DOHH2 (cell line): ENCODE results near the gene ZNF653.
A peak's percentile ranks its signal among the peaks of the same experiment; 100 is the strongest.

Experiments
- H3F3A ChIP-seq: fragments of 200-600 bp; sonication (generic), shearing (Covaris generic); 2 replicates; pipeline ENCODE4 v1.6.0; 2016; ENCODE audit warnings: antibody characterized with exemption, mild to moderate bottlenecking; ENCODE audit not compliant: control insufficient read depth, insufficient read depth
- H3K27ac ChIP-seq: fragments of 200-600 bp; sonication (generic); 2 replicates; pipeline ENCODE4 v1.5.1; 2014; ENCODE audit warnings: low read depth, mild to moderate bottlenecking, low read length, moderate library complexity
- H3K27me3 ChIP-seq: fragments of 200-600 bp; sonication (generic); 2 replicates; pipeline ENCODE4 v1.6.1; 2014; ENCODE audit warnings: mild to moderate bottlenecking, low read length, mixed read lengths; ENCODE audit not compliant: control insufficient read depth
- H3K36me3 ChIP-seq: fragments of 200-600 bp; sonication (generic); 2 replicates; pipeline ENCODE4 v1.6.1; 2014; ENCODE audit warnings: mild to moderate bottlenecking, low read length, moderate library complexity, mixed read lengths; ENCODE audit not compliant: control insufficient read depth
- H3K4me1 ChIP-seq: fragments of 200-600 bp; sonication (generic); 2 replicates; pipeline ENCODE4 v1.6.1; 2014; ENCODE audit warnings: mild to moderate bottlenecking, low read length, mixed read lengths; ENCODE audit not compliant: control insufficient read depth
- H3K4me2 ChIP-seq: fragments of 200-600 bp; sonication (generic); 2 replicates; pipeline ENCODE4 v1.6.0; 2014; ENCODE audit warnings: mild to moderate bottlenecking, low read length, moderate library complexity
- H3K4me3 ChIP-seq: fragments of 200-600 bp; sonication (generic); 2 replicates; pipeline ENCODE4 v1.5.1; 2014; ENCODE audit warnings: mild to moderate bottlenecking, low read length, mixed read lengths
- H3K79me2 ChIP-seq: fragments of 200-600 bp; sonication (generic); 2 replicates; pipeline ENCODE4 v1.6.1; 2014; ENCODE audit warnings: mild to moderate bottlenecking, low read length, mixed read lengths; ENCODE audit not compliant: control insufficient read depth
- H3K9me2 ChIP-seq: fragments of 200-600 bp; sonication (generic); replicated peaks from 2 replicates; pipeline ENCODE4 v1.6.1; 2014; ENCODE audit warnings: mild to moderate bottlenecking, low read length, mixed read lengths; ENCODE audit not compliant: control insufficient read depth
- H3K9me3 ChIP-seq: fragments of 200-600 bp; sonication (generic); 2 replicates; pipeline ENCODE4 v1.6.1; 2014; ENCODE audit warnings: antibody characterized with exemption, low read length, mixed read lengths; ENCODE audit not compliant: control insufficient read depth, insufficient read depth
- H4K20me1 ChIP-seq: fragments of 200-600 bp; sonication (generic); 2 replicates; pipeline ENCODE4 v1.6.0; 2014; ENCODE audit warnings: low read depth, mild to moderate bottlenecking, antibody characterized with exemption, low read length, moderate library complexity; ENCODE audit not compliant: control insufficient read depth, insufficient read depth
- EZH2phosphoT487 ChIP-seq: fragments of 200-600 bp; sonication (generic); IDR thresholded peaks from 2 replicates; pipeline ENCODE4 v1.6.1; 2017; ENCODE audit warnings: borderline replicate concordance, mild to moderate bottlenecking, antibody characterized with exemption, low read length, moderate library complexity, mixed read lengths
- TF ChIP-seq, protein P1 (sequence below): fragments of 200-600 bp; sonication (generic); IDR thresholded peaks from one replicate; pipeline ENCODE4 v1.5.1; 2014; ENCODE audit warnings: antibody characterized with exemption, mild to moderate bottlenecking, low read depth, low read length; ENCODE audit not compliant: poor library complexity, severe bottlenecking

Gene ZNF653

DNA sequence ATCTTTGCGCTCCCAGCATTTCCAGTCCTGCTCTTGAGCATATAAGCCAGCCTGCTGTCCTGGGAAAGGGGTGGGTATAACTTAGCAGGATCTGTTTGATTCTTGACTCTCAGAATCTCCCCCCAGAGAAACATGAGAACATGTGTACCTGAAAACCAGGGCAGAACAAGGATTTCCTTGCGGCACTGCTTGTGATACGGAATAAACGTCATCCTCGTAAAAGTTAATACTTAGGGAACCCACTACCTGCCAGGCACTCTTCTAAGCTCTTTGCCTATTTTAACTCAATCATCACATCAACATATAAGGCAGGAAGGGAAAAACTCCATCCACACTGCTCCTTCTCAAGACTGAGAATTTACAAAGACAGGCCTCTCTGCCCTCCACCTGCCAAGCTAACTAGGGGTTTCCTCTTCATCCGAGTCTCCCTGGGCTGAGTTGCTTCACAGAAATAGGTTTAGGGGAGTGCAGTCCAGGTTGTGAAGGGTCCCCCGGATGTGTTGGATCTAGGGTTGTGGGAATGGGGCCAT is 1.1 kb downstream of the ZNF653 start:
- Histone ChIP-seq H3K9me3 (no peaks in the 10 kb centered on the region), H4K20me1 (no peaks in the 10 kb centered on the region), H3K4me1 (peaks cover 25% of the 10 kb centered on the region), H3K4me3 (peak overlapping the region; percentile 90), H3K27ac (no peak overlapping the region), H3K36me3 (peaks cover 12% of the 10 kb centered on the region), H3K4me2 (peak overlapping the region; percentile 92), H3K9me2 (no peaks in the 10 kb centered on the region), H3K79me2 (peaks cover 34% of the 10 kb centered on the region), H3F3A (peaks cover 5% of the 10 kb centered on the region; the same call in 1 of the 2 replicates), H3K27me3 (no peaks in the 10 kb centered on the region)
- TF ChIP-seq, protein P1, sequence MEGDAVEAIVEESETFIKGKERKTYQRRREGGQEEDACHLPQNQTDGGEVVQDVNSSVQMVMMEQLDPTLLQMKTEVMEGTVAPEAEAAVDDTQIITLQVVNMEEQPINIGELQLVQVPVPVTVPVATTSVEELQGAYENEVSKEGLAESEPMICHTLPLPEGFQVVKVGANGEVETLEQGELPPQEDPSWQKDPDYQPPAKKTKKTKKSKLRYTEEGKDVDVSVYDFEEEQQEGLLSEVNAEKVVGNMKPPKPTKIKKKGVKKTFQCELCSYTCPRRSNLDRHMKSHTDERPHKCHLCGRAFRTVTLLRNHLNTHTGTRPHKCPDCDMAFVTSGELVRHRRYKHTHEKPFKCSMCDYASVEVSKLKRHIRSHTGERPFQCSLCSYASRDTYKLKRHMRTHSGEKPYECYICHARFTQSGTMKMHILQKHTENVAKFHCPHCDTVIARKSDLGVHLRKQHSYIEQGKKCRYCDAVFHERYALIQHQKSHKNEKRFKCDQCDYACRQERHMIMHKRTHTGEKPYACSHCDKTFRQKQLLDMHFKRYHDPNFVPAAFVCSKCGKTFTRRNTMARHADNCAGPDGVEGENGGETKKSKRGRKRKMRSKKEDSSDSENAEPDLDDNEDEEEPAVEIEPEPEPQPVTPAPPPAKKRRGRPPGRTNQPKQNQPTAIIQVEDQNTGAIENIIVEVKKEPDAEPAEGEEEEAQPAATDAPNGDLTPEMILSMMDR, result no peak
- TF ChIP-seq EZH2phosphoT487, result no peak

DNA sequence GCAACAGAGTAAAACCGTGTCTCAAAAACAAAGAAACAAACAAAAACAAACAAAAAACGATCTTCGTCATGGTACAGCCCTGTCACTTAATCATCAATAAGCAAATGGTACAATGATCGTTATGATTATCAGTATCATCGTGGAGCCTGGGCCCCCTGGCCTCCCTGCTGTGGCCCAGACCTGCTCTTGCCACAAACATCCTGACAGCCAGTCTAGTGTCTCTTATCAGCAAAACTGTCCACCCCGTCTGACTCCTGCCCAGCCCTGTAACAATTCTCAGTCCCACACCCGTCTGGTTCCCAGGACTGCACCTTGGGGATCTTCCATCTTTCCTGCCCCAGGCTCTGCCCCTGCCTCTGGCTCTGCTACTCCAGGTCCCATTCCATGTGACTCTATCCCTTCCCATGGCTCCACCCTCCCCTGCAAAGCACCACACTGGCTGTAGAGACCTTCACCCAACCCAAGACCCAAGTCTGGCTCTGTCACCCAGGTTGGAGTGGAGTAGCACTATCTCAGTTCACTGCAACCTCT is 5.7 kb downstream of the ZNF653 start:
- peaks cover 7% of the 10 kb centered on the region for H3K4me1 ChIP-seq
- no peak overlapping the region for H3K4me2 ChIP-seq
- H3K36me3 ChIP-seq, result peaks cover 14% of the 10 kb centered on the region
- peaks cover 16% of the 10 kb centered on the region for H3K79me2 ChIP-seq
- no peaks in the 10 kb centered on the region for H3K27me3 ChIP-seq
- no peak overlapping the region for H3K27ac ChIP-seq
- H3K9me2 ChIP-seq, result no peaks in the 10 kb centered on the region
- H3K9me3 ChIP-seq, result no peaks in the 10 kb centered on the region
- no peak overlapping the region for H3K4me3 ChIP-seq
- TF ChIP-seq, protein P1, result no peak
- no peak for TF ChIP-seq EZH2phosphoT487
- H3F3A ChIP-seq, result peaks cover 5% of the 10 kb centered on the region; the same call in 1 of the 2 replicates
- H4K20me1 ChIP-seq, result no peaks in the 10 kb centered on the region

DNA sequence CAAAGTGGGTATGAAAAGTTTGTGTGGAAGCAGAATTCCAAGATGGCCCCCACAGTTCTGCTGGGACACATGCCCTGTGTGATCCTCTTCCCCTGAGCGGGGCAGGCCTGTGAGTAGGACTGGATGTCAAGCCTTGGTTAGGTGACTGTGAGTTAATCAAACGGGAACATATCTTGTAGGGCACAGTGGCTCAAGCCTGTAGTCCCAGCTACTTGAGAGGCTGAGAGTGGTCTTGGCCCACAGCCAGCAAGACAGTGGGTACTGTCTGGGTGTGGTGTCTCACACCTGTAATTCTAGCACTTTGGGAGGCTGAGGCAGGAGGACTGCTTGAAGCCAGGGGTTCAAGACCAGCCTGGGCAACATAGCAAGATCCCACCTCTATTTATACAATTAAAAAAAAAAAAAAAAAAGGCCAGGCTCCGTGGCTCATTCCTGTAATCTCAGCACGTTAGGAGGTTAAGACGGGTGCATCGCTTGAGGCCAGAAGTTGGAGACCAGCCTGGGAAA is 6.4 kb downstream of the ZNF653 start:
- Histone ChIP-seq H3K4me1 (peaks cover under 1% of the 10 kb centered on the region), H3F3A (no peaks in the 10 kb centered on the region; the same call in 1 of the 2 replicates), H3K27me3 (no peaks in the 10 kb centered on the region), H3K4me3 (no peak overlapping the region), H4K20me1 (no peaks in the 10 kb centered on the region), H3K79me2 (peaks cover 9% of the 10 kb centered on the region), H3K27ac (no peak overlapping the region), H3K9me3 (no peaks in the 10 kb centered on the region), H3K9me2 (no peaks in the 10 kb centered on the region), H3K4me2 (no peak overlapping the region), H3K36me3 (peaks cover 16% of the 10 kb centered on the region)
- TF ChIP-seq, protein P1, result no peak
- no peak for TF ChIP-seq EZH2phosphoT487
